ENCODE results near the gene CD8A. TPM values are rescaled to one million over a fixed set of nuclear protein-coding genes. Genes with fewer than 3 reads are reported as not detected.
"Not testable (repeated sequence)": the region's sequence is repeated elsewhere in the genome, so short reads cannot be mapped to it uniquely, and the experiment has no call there.

Gene CD8A
- total RNA-seq (0.09 TPM), polyA plus RNA-seq (ENCODE audit: insufficient read depth in 1 of 8, insufficient read length in 8 of 8, low replicate concordance in 1 of 8) (under 1 TPM; 0.15 to 0.54 (median 0.21) TPM)
- long read RNA-seq, donor 1, result 0 reads
- long read RNA-seq, donor 2, result 0 reads
- long read RNA-seq, donor 3, result 0 reads
- long read RNA-seq, donor 4, result 0 reads
- long read RNA-seq, donor 5, result 0 reads
- long read RNA-seq, donor 6, result 0 reads
- long read RNA-seq, donor 7, result 0 reads
- long read RNA-seq, donor 8, result 0 reads
- long read RNA-seq, donor 9, result 0 reads
- long read RNA-seq, donor 10, result 0 reads
- long read RNA-seq, donor 11, result 0 reads

GRCh38 chr2:86790676-86791572, at the start of gene CD8A:
Gene CD8A (minus strand): TSS chr2:86790913. CDS start chr2:86790825, 88 bp downstream.
- H3K36me3 ChIP-seq (ENCODE audit: control insufficient read depth, insufficient read depth, low read length), result no peaks in the 10 kb centered on the region
- under 1% methylated on average over 48 of the region's 57 CpGs for WGBS (ENCODE audit: insufficient coverage)
- H3K9me3 ChIP-seq (replicated peaks; ENCODE audit: control insufficient read depth, low read depth, low read length), result no peaks in the 10 kb centered on the region
- H3K27me3 ChIP-seq (ENCODE audit: control insufficient read depth, insufficient read depth, low read length), result peaks cover 82% of the 10 kb centered on the region
- no peak for DNase-seq
- peaks cover 25% of the 10 kb centered on the region for H3K4me1 ChIP-seq (ENCODE audit: control insufficient read depth, insufficient read depth, low read length)
- no peak within 1 kb of the TSS for H3K27ac ChIP-seq (ENCODE audit: low read length)
- H3K4me3 ChIP-seq (ENCODE audit: low read length), result peak within 1 kb of the TSS; percentile 5

DNA sequence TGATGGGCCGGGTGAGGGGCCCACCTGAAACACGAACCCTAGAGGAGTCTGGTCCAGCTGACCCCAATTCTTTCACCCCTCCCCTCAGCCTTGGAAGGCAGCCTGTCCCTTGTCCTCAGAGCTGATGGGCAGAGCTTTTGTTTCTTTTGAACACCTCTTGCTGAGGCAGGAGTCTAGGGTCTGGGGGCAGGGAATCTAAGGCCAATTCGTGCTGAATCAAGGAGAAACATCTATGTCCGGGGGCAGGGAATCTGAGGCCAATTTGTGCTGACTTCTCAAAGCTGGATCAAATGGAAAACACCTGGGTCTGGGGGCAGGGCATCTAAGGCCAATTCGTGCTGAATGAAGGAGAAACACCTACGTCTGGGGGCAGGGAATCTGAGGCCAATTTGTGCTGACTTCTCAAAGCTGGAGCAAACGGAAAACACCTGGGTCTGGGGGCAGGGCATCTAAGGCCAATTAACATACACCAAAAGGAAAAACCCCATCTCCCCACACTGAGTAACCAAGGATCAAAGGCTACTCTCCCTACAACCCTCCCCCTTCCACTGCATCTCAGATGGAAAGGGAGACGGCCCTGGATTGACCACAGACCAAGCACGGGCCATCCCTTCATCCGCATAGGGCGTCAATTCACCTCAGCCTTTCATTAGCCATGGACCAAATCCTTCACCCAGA, 49.3 kb upstream of the CD8A start:
- DNase-seq; H3K36me3 ChIP-seq (ENCODE audit: control insufficient read depth, insufficient read depth, low read length); H3K9me3 ChIP-seq (replicated peaks; ENCODE audit: control insufficient read depth, low read depth, low read length): not testable (repeated sequence)

GRCh38 chr2:86839455-86839854, 48.7 kb upstream of the CD8A start:
- H3K4me3 ChIP-seq (ENCODE audit: low read length); H3K27me3 ChIP-seq (ENCODE audit: control insufficient read depth, insufficient read depth, low read length); H3K4me1 ChIP-seq (ENCODE audit: control insufficient read depth, insufficient read depth, low read length); H3K36me3 ChIP-seq (ENCODE audit: control insufficient read depth, insufficient read depth, low read length); H3K27ac ChIP-seq (ENCODE audit: low read length); DNase-seq; H3K9me3 ChIP-seq (replicated peaks; ENCODE audit: control insufficient read depth, low read depth, low read length): not testable (repeated sequence)
- 100% methylated on average over 1 of the region's 7 CpGs for WGBS (ENCODE audit: insufficient coverage)

More for the DNA sequence above, 49.3 kb upstream of the CD8A start:
- H3K27ac ChIP-seq (ENCODE audit: low read length); H3K4me1 ChIP-seq (ENCODE audit: control insufficient read depth, insufficient read depth, low read length); H3K4me3 ChIP-seq (ENCODE audit: low read length); H3K27me3 ChIP-seq (ENCODE audit: control insufficient read depth, insufficient read depth, low read length): not testable (repeated sequence)
- WGBS (ENCODE audit: insufficient coverage), result no CpG with 5 or more reads among the region's 11 CpGs

- not testable (repeated sequence) for H3K36me3 ChIP-seq (ENCODE audit: control insufficient read depth, insufficient read depth, low read length); H3K27me3 ChIP-seq (ENCODE audit: control insufficient read depth, insufficient read depth, low read length); H3K4me1 ChIP-seq (ENCODE audit: control insufficient read depth, insufficient read depth, low read length); H3K9me3 ChIP-seq (replicated peaks; ENCODE audit: control insufficient read depth, low read depth, low read length); H3K27ac ChIP-seq (ENCODE audit: low read length); H3K4me3 ChIP-seq (ENCODE audit: low read length)
- 40% methylated on average over 1 of the region's 7 CpGs for WGBS (ENCODE audit: insufficient coverage)
- peak; percentile 14 for DNase-seq
Measured at GRCh38 chr2:86837714-86838113, 47.0 kb upstream of the CD8A start.

GRCh38 chr2:86836915-86837695, 46.4 kb upstream of the CD8A start:
- DNase-seq, result peak; percentile 94
- H3K27ac ChIP-seq (ENCODE audit: low read length); H3K9me3 ChIP-seq (replicated peaks; ENCODE audit: control insufficient read depth, low read depth, low read length); H3K36me3 ChIP-seq (ENCODE audit: control insufficient read depth, insufficient read depth, low read length); H3K4me3 ChIP-seq (ENCODE audit: low read length); H3K4me1 ChIP-seq (ENCODE audit: control insufficient read depth, insufficient read depth, low read length); H3K27me3 ChIP-seq (ENCODE audit: control insufficient read depth, insufficient read depth, low read length): not testable (repeated sequence)
- 0% methylated on average over 1 of the region's 19 CpGs for WGBS (ENCODE audit: insufficient coverage)

- DNase-seq; H3K9me3 ChIP-seq (replicated peaks; ENCODE audit: control insufficient read depth, low read depth, low read length); H3K4me3 ChIP-seq (ENCODE audit: low read length); H3K4me1 ChIP-seq (ENCODE audit: control insufficient read depth, insufficient read depth, low read length); H3K27me3 ChIP-seq (ENCODE audit: control insufficient read depth, insufficient read depth, low read length); H3K27ac ChIP-seq (ENCODE audit: low read length); H3K36me3 ChIP-seq (ENCODE audit: control insufficient read depth, insufficient read depth, low read length): not testable (repeated sequence)
- no CpG with 5 or more reads among the region's 4 CpGs for WGBS (ENCODE audit: insufficient coverage)
Measured at GRCh38 chr2:86835548-86835889, 44.8 kb upstream of the CD8A start.

- Histone ChIP-seq H3K4me1 (ENCODE audit: control insufficient read depth, insufficient read depth, low read length) (no peaks in the 10 kb centered on the region), H3K27me3 (ENCODE audit: control insufficient read depth, insufficient read depth, low read length) (no peaks in the 10 kb centered on the region), H3K36me3 (ENCODE audit: control insufficient read depth, insufficient read depth, low read length) (no peaks in the 10 kb centered on the region), H3K4me3 (ENCODE audit: low read length) (no peak overlapping the region), H3K9me3 (replicated peaks; ENCODE audit: control insufficient read depth, low read depth, low read length) (no peaks in the 10 kb centered on the region), H3K27ac (ENCODE audit: low read length) (no peak overlapping the region)
- no peak for DNase-seq
- no CpG with 5 or more reads among the region's 10 CpGs for whole genome bisulfite sequencing (ENCODE audit: insufficient coverage)
Measured at GRCh38 chr2:86833315-86833714, 42.6 kb upstream of the CD8A start.

DNA sequence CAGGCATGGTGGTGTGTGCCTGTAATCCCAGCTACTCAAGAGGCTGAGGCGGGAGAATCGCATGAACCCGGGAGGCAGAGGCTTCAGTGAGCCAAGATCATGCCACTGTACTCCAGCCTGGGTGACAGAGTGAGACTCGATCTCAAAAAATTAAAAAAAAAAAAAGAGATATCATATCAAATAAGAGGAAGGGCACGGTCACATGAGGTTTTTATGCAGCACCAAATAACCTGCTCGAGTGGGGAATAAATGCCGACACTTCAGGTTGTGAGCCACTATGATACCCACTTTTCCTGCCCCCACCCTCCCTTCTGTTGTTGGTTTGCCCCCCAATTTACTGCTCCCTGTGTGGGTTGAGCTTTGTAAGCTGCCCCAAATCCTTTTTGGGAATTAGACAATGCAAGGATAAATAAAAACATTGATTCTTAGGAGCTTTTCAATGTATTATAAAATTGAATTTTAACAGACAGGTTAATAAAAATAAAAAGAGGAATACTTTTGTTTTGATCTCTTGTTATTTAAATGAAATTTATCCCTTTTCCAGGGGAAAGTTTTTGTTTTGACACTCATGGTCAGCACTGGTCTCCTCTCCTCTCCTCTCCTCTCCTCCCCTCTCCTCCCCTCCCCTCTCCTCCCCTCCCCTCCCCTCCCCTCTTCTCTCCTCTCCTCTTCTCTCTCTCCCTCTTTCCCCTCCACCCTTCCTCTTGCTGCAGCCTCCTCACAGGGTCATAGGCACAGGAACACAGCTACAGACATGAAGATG, 41.8 kb upstream of the CD8A start:
- no CpG with 5 or more reads among the region's 7 CpGs for WGBS (ENCODE audit: insufficient coverage)
- no peaks in the 10 kb centered on the region for H3K4me1 ChIP-seq (ENCODE audit: control insufficient read depth, insufficient read depth, low read length)
- H3K4me3 ChIP-seq (ENCODE audit: low read length), result no peak overlapping the region
- DNase-seq, result no peak
- H3K27me3 ChIP-seq (ENCODE audit: control insufficient read depth, insufficient read depth, low read length), result no peaks in the 10 kb centered on the region
- no peaks in the 10 kb centered on the region for H3K36me3 ChIP-seq (ENCODE audit: control insufficient read depth, insufficient read depth, low read length)
- no peaks in the 10 kb centered on the region for H3K9me3 ChIP-seq (replicated peaks; ENCODE audit: control insufficient read depth, low read depth, low read length)
- H3K27ac ChIP-seq (ENCODE audit: low read length), result no peak overlapping the region

- no peaks in the 10 kb centered on the region for H3K27me3 ChIP-seq (ENCODE audit: control insufficient read depth, insufficient read depth, low read length)
- 0% methylated on average over 1 of the region's 2 CpGs for WGBS (ENCODE audit: insufficient coverage)
- no peaks in the 10 kb centered on the region for H3K36me3 ChIP-seq (ENCODE audit: control insufficient read depth, insufficient read depth, low read length)
- H3K4me1 ChIP-seq (ENCODE audit: control insufficient read depth, insufficient read depth, low read length), result no peaks in the 10 kb centered on the region
- DNase-seq, result no peak
- H3K4me3 ChIP-seq (ENCODE audit: low read length), result no peak overlapping the region
- H3K27ac ChIP-seq (ENCODE audit: low read length), result no peak overlapping the region
- no peaks in the 10 kb centered on the region for H3K9me3 ChIP-seq (replicated peaks; ENCODE audit: control insufficient read depth, low read depth, low read length)
Measured at GRCh38 chr2:86831537-86831936, 40.8 kb upstream of the CD8A start.
